Measurements from ENCODE around the gene HPD.
"Not testable (repeated sequence)": the region's sequence is repeated elsewhere in the genome, so short reads cannot be mapped to it uniquely, and the experiment has no call there.

Gene HPD

DNA sequence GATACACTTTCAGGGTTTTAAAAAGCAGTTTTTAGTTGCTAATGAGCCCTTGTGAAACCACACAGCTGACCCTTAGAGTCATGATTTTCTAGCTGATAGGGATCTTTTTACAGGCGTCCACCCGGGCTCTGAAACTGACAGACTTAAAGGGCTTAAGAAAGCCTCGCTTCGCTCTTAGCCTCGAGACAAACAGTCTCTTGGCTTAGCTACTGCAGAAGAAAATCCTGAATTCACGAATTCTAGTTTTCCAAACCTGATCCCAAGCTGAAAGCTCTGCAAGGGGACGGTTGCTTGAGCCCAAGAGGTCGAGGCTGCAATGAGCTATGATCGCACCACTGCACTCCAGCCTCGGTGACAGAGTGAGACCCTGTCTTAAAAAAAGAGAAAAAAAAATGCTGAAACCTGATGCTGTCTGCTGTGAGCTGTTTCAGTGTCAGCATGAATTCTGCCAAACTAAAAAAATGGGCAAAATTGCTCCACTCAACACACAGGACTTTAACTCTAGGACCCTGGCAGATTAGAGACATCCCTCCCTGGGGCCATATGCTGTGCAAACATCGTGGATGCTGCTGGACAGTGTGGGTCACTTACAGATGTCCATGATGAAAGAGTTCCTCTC lies 3.1 kb upstream of the HPD start:
- no peak for DNase-seq

GRCh38 chr12:121860699-121861098 lies 2.0 kb upstream of the HPD start:
- not testable (repeated sequence) for DNase-seq

DNA sequence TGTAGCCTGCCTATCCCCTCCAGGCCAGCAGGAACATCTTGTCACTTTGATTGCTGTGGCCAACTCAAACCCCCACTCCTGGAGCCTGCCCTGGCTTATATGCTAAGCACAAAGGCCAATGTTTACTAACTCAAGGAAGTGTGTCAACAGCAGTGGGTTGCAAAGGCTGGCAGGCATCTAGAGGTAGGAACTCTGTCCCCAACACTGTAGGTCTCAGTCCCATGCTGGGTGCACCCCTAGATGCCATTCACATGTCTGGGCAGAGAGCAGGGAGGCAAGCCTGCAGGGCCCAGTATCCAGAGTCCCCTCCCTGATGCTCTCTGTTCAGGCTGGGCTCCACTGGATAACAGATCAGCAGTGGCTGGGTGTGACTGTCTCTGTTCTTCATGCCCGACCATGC lies 1.6 kb upstream of the HPD start:
- DNase-seq = no peak

DNA sequence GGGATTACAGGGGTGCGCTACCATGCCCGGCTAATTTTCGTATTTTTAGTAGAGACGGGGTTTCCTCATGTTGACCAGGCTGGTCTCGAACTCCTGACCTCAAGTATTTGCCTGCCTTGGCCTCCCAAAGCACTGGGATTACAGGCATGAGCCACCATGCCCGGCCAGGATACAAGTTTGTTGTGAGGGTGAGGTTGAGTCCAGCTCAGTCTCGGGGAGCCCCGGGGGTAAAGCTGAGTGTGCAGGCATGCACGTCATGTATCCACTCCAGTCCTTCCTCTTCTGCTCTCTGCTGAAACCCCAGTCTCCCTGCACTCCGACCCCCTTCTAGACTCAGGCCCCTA lies 369 bp downstream of the HPD start:
- DNase-seq = no peak

DNA sequence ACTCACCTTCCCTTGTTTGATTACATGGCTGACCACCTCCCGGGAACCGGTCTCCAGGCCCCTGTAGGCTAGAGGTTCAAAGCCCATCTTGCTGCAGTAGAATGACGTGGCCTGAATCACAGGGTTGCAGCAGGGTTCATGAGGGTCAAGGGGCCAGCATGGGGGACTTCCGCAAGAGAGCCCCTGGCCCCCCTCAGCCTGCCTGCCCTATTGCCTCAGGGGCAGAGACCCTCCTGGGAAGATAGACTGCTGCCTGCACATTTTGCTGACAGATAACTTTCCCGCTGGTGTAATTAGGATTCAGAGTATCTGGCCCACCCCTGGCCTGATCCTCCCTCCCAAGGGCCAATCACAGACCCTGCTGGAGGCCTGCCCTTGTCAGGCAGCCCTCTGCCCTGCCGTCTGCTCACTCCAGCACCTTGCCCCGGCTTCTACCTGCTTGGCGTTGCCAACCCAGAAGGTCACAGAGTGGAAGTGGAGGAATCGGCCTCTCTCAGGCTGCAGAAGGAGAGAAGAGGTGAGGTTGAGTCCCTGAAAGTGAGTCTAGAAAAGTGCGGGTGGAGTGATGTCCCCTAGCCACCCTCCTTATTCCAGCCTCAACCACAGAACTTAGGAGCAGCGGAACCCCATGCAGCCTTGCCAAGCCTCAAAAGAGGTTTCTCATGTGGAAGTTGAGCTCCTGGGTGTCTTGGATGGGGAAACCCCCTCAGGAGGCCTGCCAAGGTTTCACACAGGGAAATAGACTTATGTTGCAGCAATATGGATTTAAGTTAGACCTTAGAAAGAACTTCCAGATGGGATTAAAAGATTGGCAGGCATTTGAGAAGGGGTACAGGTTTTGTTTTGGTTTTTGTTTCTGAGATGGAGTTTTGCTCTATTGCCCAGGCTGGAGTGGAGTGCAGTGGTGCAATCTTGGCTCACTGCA lies 1.1 kb downstream of the HPD start:
- DNase-seq = no peak

GRCh38 chr12:121852392-121852791 lies 6.3 kb downstream of the HPD start:
- DNase-seq = not testable (repeated sequence)

DNA sequence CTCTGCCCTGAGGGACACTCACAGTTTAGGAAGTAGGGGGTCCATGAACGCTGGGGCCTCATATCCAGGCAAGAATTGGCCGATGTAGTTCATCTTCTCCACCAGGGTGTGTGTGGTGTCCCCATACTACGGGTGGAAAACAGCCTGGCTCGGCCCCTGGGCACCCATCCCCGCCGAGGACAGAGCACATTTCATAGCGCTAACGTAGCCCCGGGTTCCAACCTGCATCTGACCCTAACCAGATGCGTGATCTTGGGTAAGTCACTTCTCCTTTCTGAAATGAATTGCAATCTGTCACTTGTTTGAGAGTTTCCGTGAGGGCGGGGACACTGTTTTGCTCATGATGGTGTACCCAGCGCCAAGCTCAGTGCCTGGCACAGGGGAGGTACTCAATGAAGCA lies 9.0 kb downstream of the HPD start:
- DNase-seq = no peak

DNA sequence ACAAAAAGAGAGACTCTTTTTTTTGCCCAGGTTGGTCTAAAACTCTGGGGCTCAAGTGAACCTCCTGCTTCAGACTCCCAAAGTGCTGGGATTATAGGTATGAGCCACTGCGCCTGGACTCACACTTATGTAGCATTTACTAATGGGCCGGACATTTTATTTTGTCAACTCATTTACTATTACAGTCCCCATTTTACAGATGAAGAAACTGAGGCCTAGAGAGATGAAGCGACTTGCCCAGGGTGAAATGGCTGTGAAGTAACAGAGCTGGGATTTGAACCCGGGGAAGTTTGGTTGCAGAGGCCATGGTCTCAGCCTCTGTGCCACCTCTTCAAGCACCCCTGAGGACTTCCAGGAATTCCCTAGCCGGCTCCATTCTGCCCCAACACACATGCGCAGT lies 9.4 kb downstream of the HPD start:
- DNase-seq = no peak

DNA sequence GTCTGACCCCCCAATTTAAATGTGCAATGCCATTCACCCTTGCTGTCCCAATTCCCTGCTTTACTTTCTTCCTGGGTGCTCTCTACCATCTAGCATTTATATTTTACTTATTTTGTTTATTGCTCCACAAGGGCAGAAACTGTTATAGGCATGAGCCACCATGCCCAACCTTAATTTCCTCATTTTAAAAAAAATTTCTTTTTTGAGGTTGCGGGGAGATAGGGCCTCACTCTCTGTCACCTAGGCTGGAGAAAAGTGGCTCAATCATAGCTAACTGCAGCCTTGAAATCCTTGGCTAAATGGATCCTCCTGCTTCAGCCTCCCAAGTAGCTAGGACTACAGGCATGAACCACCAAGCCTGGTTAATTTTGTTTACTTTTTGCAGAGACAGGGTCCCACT lies 13.0 kb downstream of the HPD start:
- DNase-seq = no peak

DNA sequence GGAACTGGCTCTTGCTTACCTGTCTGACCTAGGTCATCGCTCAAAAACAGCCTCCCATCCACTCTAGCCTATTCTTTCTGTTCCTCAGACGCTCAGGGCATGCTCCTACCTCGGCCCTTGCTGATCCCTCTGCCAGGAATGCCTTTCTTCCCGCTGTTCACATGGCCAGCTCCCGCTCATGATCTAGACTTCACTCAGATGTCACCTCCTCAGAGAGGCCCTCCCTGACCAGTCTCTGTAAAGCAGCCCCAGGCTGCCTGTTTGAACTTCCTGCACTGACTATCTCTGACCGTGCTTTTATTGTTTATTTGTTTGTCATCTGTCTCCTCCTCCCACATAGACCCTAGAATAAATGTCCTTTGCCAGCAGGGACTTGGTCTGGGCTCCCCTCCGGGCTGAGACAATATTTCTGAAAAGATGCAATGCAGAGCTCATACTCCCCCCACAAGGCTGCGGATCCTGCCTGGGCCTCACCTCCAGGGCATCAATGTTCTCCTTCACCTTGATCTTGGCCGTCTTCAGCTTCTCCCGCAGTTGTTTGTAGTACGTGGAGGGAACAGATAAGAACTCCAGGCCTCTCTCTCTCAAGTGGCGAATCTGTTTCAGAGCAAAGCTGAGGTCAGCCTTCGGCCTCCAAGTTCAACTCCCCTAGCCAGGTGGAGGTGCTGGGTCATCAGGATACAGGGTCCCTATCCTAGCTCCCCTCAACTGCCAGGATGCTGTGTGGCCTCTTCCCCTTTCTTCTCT lies 15.2 kb downstream of the HPD start:
- DNase-seq = no peak

GRCh38 chr12:121839993-121840761 lies 18.5 kb downstream of the HPD start:
- DNase-seq = no peak

- peak; percentile 99 for DNase-seq
These were observed 19.3 kb downstream of the HPD start for GRCh38 chr12:121839106-121839992.

DNA sequence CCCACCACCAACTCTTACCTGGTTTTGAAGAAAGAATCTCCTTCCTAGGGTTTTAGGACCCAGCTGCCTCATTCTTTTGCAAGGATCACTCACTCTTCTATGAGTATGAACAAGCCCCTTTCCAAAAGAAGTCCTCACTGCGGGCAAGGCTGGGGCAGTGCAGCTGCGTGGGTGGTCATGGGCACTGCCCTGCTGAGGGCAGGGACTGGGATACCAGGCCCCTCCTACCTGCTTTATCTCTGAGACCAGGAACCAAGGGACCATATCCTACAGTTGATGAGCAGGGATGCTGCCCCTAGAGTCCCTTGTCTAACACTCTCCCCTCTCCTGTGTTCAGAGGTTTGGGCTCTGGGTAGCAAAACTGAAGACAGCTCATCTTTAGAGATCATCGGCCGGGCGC lies 20.5 kb downstream of the HPD start:
- no peak for DNase-seq

- DNase-seq = no peak
These were observed 21.0 kb downstream of the HPD start for GRCh38 chr12:121837680-121838079.

DNA sequence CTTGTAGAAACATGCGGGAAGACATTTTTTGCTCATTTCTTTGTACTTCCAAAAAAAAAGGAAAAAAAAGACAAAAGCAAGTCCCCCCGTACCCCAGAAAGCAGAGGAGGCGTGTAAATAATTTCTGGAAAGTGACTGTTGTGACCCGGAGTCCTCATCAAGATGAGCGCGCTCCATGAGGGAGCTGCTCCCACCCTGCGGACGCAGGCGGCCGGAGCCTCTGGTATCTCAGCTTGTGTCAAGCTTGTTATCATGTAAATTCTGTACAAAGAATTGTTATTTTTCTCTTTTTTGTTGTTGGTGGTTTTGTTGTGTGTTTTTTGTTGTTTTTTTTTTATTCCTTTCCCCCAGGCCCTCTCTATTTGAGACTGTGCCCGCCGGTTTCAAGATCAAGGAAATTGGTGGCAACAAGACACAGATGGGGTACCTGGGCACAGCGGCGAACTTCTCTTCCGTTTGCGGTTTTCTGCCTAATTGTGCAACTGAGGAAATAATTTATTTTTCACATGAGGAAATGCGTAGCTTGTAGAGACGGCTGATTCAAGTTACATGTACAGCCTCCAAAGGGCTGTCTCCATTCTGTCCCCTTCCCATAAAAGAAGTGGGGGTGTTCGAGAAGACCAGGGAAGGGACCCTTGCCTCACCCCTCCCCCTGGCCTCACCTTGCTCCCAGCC lies 27.0 kb downstream of the HPD start:
- no peak for DNase-seq

DNA sequence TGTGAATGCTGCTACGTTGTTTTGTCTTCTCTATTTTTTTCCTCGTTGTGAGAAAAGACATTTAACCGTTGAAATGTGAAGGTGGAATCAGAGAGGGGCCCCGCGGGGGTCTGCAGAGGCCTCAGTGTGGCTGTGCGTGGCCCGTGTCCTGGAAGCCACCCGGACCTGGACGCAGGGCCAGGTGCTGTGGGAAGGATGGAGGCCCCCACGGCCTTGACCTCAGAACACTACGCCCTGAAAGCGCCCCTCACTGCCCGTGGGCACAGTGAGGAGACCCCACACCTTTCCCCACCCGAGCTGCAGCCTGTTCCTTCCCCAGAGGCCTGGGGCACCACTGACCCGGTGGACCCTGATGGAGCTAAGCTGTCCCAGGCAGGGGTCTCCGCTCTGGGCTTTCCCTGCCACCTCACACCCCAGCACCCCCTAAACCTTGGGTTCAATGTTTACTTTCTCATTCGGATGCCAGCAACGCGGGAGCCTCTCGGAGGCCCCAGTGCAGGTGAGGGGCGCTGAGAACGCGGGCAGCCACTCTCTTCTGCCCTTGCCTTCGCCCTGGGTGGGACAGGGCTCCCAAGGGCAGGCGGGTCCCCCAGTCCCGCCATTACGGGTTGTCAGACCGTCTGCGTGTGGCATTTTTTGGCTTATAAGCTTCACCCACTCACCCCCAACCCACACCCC lies 27.9 kb downstream of the HPD start:
- no peak for DNase-seq

GRCh38 chr12:121830134-121830533 lies 28.5 kb downstream of the HPD start:
- no peak for DNase-seq

GRCh38 chr12:121829250-121829918 lies 29.3 kb downstream of the HPD start:
- no peak for DNase-seq

- DNase-seq = no peak
These were observed 29.8 kb downstream of the HPD start for GRCh38 chr12:121828826-121829225.

GRCh38 chr12:121828306-121828705 lies 30.4 kb downstream of the HPD start:
- DNase-seq = no peak

Measured in activated CD4-positive, alpha-beta T cell treated with anti-CD3 and anti-CD28 coated beads, Interleukin-2, amount 50 U/mL, for 16 hours (primary cell).